IMR-90 (cell line): ENCODE measurements around the gene CDKAL1. TPM values are rescaled to one million over a fixed set of nuclear protein-coding genes. Genes with fewer than 3 reads are reported as not detected.

ENCODE experiments used
- ATAC-seq: fragments of 200-7000 bp; cut with Tn5 transposase; 2 replicates; pipeline ENCODE4 v1.9.1; 2020; ENCODE audit warnings: low read depth, mild to moderate bottlenecking, moderate library complexity
- BruUV-seq: library from RNA; stranded (reverse); fragments of 400-500 nt; replicated peaks from 2 replicates; lab custom pipeline; 2021; lab: Mats Ljungman, UMichigan
- CTCF ChIA-PET: fragments of 300-600 bp; formaldehyde crosslinking; extraction: SDS; loops from one replicate; lab custom pipeline; 2021; ENCODE audit warnings: antibody characterized with exemption; lab: Yijun Ruan, JAX
- POLR2A ChIA-PET: fragments of 300-600 bp; sonication (Branson Sonifier 250); formaldehyde crosslinking; loops from one replicate; lab custom pipeline; 2022; ENCODE audit warnings: antibody characterized with exemption; ENCODE audit not compliant: unreplicated experiment; lab: Charles Lee
- DNase-seq: peaks from one replicate; pipeline ENCODE4 v3.0.0; 2013
- H2AFZ ChIP-seq: replicated peaks from 2 replicates; pipeline ENCODE3; 2013; ENCODE audit warnings: low read length, mild to moderate bottlenecking; ENCODE audit not compliant: poor library complexity
- H2AK5ac ChIP-seq: 2 replicates; pipeline ENCODE4 v1.6.1; 2013; ENCODE audit warnings: low read depth, low read length, inconsistent platforms
- H2AK9ac ChIP-seq: replicated peaks from 2 replicates; pipeline ENCODE3; 2013; ENCODE audit warnings: mild to moderate bottlenecking, low read depth, low read length, moderate library complexity; ENCODE audit not compliant: poor library complexity
- H2BK120ac ChIP-seq: 2 replicates; pipeline ENCODE4 v1.6.1; 2013; ENCODE audit warnings: low read depth, low read length, inconsistent platforms
- H2BK15ac ChIP-seq: 3 replicates; pipeline ENCODE4 v1.6.1; 2013; ENCODE audit warnings: low read depth, low read length, inconsistent platforms
- H2BK20ac ChIP-seq: 2 replicates; pipeline ENCODE4 v1.6.1; 2013; ENCODE audit warnings: low read depth, mild to moderate bottlenecking, inconsistent platforms, low read length, moderate library complexity
- H2BK5ac ChIP-seq: 2 replicates; pipeline ENCODE4 v1.6.1; 2013; ENCODE audit warnings: mild to moderate bottlenecking, low read depth, low read length, inconsistent platforms; ENCODE audit not compliant: poor library complexity, severe bottlenecking
- H3K14ac ChIP-seq: replicated peaks from 2 replicates; pipeline ENCODE4 v1.6.1; 2013; ENCODE audit warnings: low read depth, low read length, inconsistent platforms
- H3K18ac ChIP-seq: 2 replicates; pipeline ENCODE4 v1.6.1; 2013; ENCODE audit warnings: low read depth, low read length, control low read depth
- H3K23ac ChIP-seq: 2 replicates; pipeline ENCODE4 v1.6.1; 2013; ENCODE audit warnings: low read depth, low read length, inconsistent platforms
- H3K27ac ChIP-seq: 2 replicates; pipeline ENCODE4 v1.5.1; 2013; ENCODE audit warnings: mild to moderate bottlenecking, control low read depth, low read length; ENCODE audit not compliant: insufficient read depth
- H3K27me3 ChIP-seq: 2 replicates; pipeline ENCODE4 v1.6.1; 2013; ENCODE audit warnings: low read length; ENCODE audit not compliant: control insufficient read depth, insufficient read depth
- H3K36me3 ChIP-seq: 2 replicates; pipeline ENCODE4 v1.6.1; 2013; ENCODE audit warnings: low read length, mixed read lengths; ENCODE audit not compliant: control insufficient read depth, insufficient read depth
- H3K4ac ChIP-seq: 2 replicates; pipeline ENCODE4 v1.6.1; 2013; ENCODE audit warnings: low read depth, low read length, inconsistent platforms
- H3K4me1 ChIP-seq: 2 replicates; pipeline ENCODE4 v1.6.1; 2013; ENCODE audit warnings: low read length, mixed read lengths; ENCODE audit not compliant: control insufficient read depth, insufficient read depth
- H3K4me2 ChIP-seq: 2 replicates; pipeline ENCODE4 v1.6.1; 2013; ENCODE audit warnings: low read depth, mild to moderate bottlenecking, control low read depth, low read length, moderate library complexity
- H3K4me3 ChIP-seq: 2 replicates; pipeline ENCODE4 v1.5.1; 2013; ENCODE audit warnings: low read depth, mild to moderate bottlenecking, control low read depth, low read length, moderate library complexity; ENCODE audit not compliant: insufficient read depth
- H3K56ac ChIP-seq: 2 replicates; pipeline ENCODE4 v1.6.1; 2013; ENCODE audit warnings: low read length, inconsistent platforms; ENCODE audit not compliant: insufficient read depth; ENCODE audit errors: extremely low read depth
- H3K79me1 ChIP-seq, 2 experiments: 2 replicates each; pipeline ENCODE4 v1.6.1; 2013; ENCODE audit warnings: low read length in 2 of 2, inconsistent platforms in 1 of 2, low read depth in 1 of 2
- H3K9ac ChIP-seq: 2 replicates; pipeline ENCODE4 v1.6.1; 2013; ENCODE audit warnings: low read depth, low read length, control low read depth
- H3K9me1 ChIP-seq: 2 replicates; pipeline ENCODE4 v1.6.1; 2013; ENCODE audit warnings: low read length, inconsistent platforms; ENCODE audit not compliant: insufficient read depth
- H3K9me3 ChIP-seq: 2 replicates; pipeline ENCODE4 v1.6.1; 2013; ENCODE audit warnings: low read length; ENCODE audit not compliant: control insufficient read depth, insufficient read depth
- H4K20me1 ChIP-seq: 2 replicates; pipeline ENCODE4 v1.6.1; 2013; ENCODE audit warnings: low read length, inconsistent platforms; ENCODE audit not compliant: insufficient read depth
- H4K5ac ChIP-seq: 2 replicates; pipeline ENCODE4 v1.6.1; 2013; ENCODE audit warnings: mild to moderate bottlenecking, low read depth, low read length, control low read depth
- H4K8ac ChIP-seq, 2 experiments: 2 replicates each; pipeline ENCODE4 v1.6.1; 2013; ENCODE audit warnings: low read depth in 2 of 2, low read length in 2 of 2, control low read depth in 1 of 2, inconsistent platforms in 1 of 2
- H4K91ac ChIP-seq: 2 replicates; pipeline ENCODE4 v1.6.1; 2013; ENCODE audit warnings: low read depth, low read length, inconsistent platforms; ENCODE audit not compliant: insufficient read depth
- NFE2L2 ChIP-seq: fragments of 150-350 bp; IDR thresholded peaks from 2 replicates; pipeline ENCODE4 v1.6.1; 2016; ENCODE audit warnings: low read depth, mild to moderate bottlenecking, low read length
- RCOR1 ChIP-seq: IDR thresholded peaks from 2 replicates; pipeline ENCODE4 v1.6.1; 2012; ENCODE audit warnings: mild to moderate bottlenecking, low read length, improper control_type of control experiment; ENCODE audit not compliant: insufficient replicate concordance
- WGBS, 2 experiments: methylation state at CpG; one replicate each; pipeline versions ENCODE4 v1.1.5 to v1.1.7; 2013; ENCODE audit warnings: missing lambda C conversion rate in 2 of 2; ENCODE audit not compliant: insufficient read length in 1 of 2; ENCODE audit errors: extremely low coverage in 2 of 2; 5-methylcytosine and 5-hydroxymethylcytosine counted together
- dilution Hi-C: fragments of 300-500 bp; cut with HindIII; formaldehyde crosslinking; loops from one replicate; pipeline ENCODE4 v1.14.3; 2018; ENCODE audit warnings: low sequenced_read_pairs; ENCODE audit not compliant: unreplicated experiment
- in situ Hi-C: fragments of 300-500 bp; cut with MboI; formaldehyde crosslinking; loops from 3 replicates; pipeline ENCODE4 v1.14.3; 2019; ENCODE audit warnings: low sequenced_read_pairs, inconsistent platforms, mixed read lengths
- intact Hi-C: fragments of 100-400 bp; cut with micrococcal nuclease; formaldehyde crosslinking; loops from 2 replicates; pipeline ENCODE4 v1.10.0; 2022
- polyA plus RNA-seq, 3 experiments: library from polyadenylated mRNA; depleted of rRNA; stranded (reverse); fragments of >200 nt; gene quantifications; 2 replicates each; pipeline ENCODE4 v1.2.3, GENCODE V29; 2012; ENCODE audit warnings: low replicate concordance in 1 of 3
- total RNA-seq: library from RNA; depleted of rRNA; stranded (reverse); fragments of >200 nt; gene quantifications from 2 replicates; pipeline ENCODE4 v1.2.3, GENCODE V29; 2012

Gene CDKAL1
- total and polyA plus RNA-seq, 2 of the 4 experiments (the other 2 are of a cell fraction), result 3.7 to 13.1 TPM

DNA sequence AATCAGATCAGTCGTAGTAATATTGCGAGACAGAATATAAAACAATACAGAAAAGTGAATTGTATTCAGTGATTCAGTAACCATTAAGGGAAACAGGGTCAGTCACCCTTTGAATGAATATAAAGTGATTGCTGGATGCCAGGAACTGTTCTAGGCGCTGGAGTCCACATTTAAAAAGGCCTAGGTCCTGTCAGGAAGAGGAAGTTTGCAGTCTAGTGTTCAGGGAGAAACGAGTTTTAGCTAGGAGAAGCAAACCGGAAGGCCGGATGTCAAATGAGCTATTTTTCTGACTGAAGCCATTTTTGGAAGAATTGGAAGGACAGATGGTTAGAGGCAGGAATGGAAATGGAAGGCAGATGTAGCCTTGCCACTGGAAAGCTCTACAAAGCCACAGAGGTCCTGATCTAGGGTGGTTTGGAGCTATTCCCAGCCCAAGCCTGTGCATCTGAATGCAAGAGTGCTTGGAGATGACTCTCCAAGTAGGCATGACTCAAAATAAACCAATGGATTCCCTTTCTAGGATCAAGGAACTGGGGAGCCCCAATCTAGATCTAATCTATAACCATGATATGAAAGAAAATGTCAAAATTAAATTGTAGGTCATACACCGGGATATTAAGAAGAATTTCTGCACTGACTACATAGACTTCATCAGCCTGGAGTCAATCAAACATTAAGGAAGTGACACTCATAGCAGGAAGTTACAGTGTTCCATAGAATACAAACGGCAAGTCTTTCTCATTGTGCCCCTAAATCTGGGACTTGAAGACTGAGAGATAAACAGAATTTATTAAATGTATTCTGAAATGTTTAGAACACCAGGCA, 36.8 kb upstream of the CDKAL1 start:
- in situ Hi-C loops (no loop called here), intact Hi-C loops (no loop called here), dilution Hi-C loops (no loop called here)
- no peak overlapping the region for H4K91ac ChIP-seq
- DNase-seq, result peak; percentile 93
- no peak overlapping the region for H2AK5ac ChIP-seq
- no peak overlapping the region for H3K56ac ChIP-seq
- no peak overlapping the region for H3K4me2 ChIP-seq
- H3K23ac ChIP-seq, result no peak overlapping the region
- BruUV-seq, result no TSS peak
- no peak overlapping the region for H2BK20ac ChIP-seq
- ChIA-PET POLR2A (interaction anchor here (0.7 kb wide), 1 partner anchor 16 kb away, joined by 5 read pairs; no protein-coding TSS in a partner anchor), CTCF (no interaction called here)
- H3K79me1 ChIP-seq, result peaks cover 0 to 11% of the 10 kb centered on the region in 2 experiments; a peak in 3 of 4 replicates
- H2AFZ ChIP-seq, result peak overlapping the region; percentile 24
- H4K20me1 ChIP-seq, result no peaks in the 10 kb centered on the region
- H4K8ac ChIP-seq, result no peak overlapping the region
- no peak overlapping the region for H3K18ac ChIP-seq
- H3K9me3 ChIP-seq, result no peaks in the 10 kb centered on the region
- H3K4me1 ChIP-seq, result peaks cover 7% of the 10 kb centered on the region; the same call in 1 of the 2 replicates
- H3K14ac ChIP-seq, result no peak overlapping the region
- H3K9ac ChIP-seq, result no peak overlapping the region
- H2BK120ac ChIP-seq, result no peak overlapping the region
- peaks cover 4% of the 10 kb centered on the region for H3K36me3 ChIP-seq
- 58% methylated on average over 5 of the region's 8 CpGs; no CpG with 5 or more reads in 1 of the 2 experiments for WGBS, 2 experiments
- no peak overlapping the region for H3K27ac ChIP-seq
- TF ChIP-seq NFE2L2, result no peak
- peak; percentile 16 for TF ChIP-seq RCOR1
- no peaks in the 10 kb centered on the region for H3K27me3 ChIP-seq
- H4K5ac ChIP-seq, result no peak overlapping the region
- no peaks in the 10 kb centered on the region for H3K9me1 ChIP-seq
- H2AK9ac ChIP-seq, result no peak overlapping the region
- peak; percentile 75 for ATAC-seq
- no peak overlapping the region for H3K4ac ChIP-seq
- H2BK15ac ChIP-seq, result no peak overlapping the region
- no peak overlapping the region for H3K4me3 ChIP-seq
- no peak overlapping the region for H2BK5ac ChIP-seq
